IgD-negative memory B cell (primary cell): ENCODE results near the gene YY1. TPM values are rescaled to one million over a fixed set of nuclear protein-coding genes. Genes with fewer than 3 reads are reported as not detected.
"Not testable (repeated sequence)": the region's sequence is repeated elsewhere in the genome, so short reads cannot be mapped to it uniquely, and the experiment has no call there.

Experiments
- H3K27ac Mint-ChIP-seq, 3 donors: one replicate each; pipeline ENCODE4 v1.8.0; 2020 to 2022; ENCODE audit warnings: mild to moderate bottlenecking in 3 of 3, mixed read lengths in 3 of 3, moderate library complexity in 1 of 3
- H3K27me3 Mint-ChIP-seq: one replicate; pipeline ENCODE4 v1.8.0; 2021; ENCODE audit warnings: mixed read lengths
- H3K36me3 Mint-ChIP-seq: one replicate; pipeline ENCODE4 v1.8.0; 2020; ENCODE audit warnings: mild to moderate bottlenecking, mixed read lengths
- H3K4me1 Mint-ChIP-seq, 3 donors: one replicate each; pipeline ENCODE4 v1.8.0; 2020 to 2022; ENCODE audit warnings: mixed read lengths in 3 of 3, mild to moderate bottlenecking in 1 of 3
- H3K4me3 Mint-ChIP-seq, 4 donors: one replicate each; pipeline ENCODE4 v1.8.0; 2020 to 2022; ENCODE audit warnings: mild to moderate bottlenecking in 4 of 4, mixed read lengths in 4 of 4, moderate library complexity in 3 of 4
- H3K9me3 Mint-ChIP-seq, 3 donors: one replicate each; pipeline ENCODE4 v1.8.0; 2020 to 2021; ENCODE audit warnings: mixed read lengths in 3 of 3, mild to moderate bottlenecking in 1 of 3
- polyA plus RNA-seq: library from polyadenylated mRNA; unstranded; fragments of 300-500 nt; fragmentation: Illumina TruSeq; gene quantifications from one replicate; pipeline ENCODE4 v1.2.3, GENCODE V29; 2021

Gene YY1
- polyA plus RNA-seq, 1 donor from 2014 or later, result 17.7 TPM

GRCh38 chr14:100297320-100298300, 58.7 kb downstream of the YY1 start:
- no peaks in the 10 kb centered on the region for H3K9me3 Mint-ChIP-seq
- peaks cover 2% of the 10 kb centered on the region for H3K27me3 Mint-ChIP-seq
- peaks cover 12 to 24% (median 21%) of the 10 kb centered on the region in 3 donors for H3K4me1 Mint-ChIP-seq
- H3K27ac Mint-ChIP-seq, result peak overlapping the region; percentile 64 to 95 (median 73)
- H3K4me3 Mint-ChIP-seq, result peak overlapping the region; percentile 48 to 91 (median 81)
- no peaks in the 10 kb centered on the region for H3K36me3 Mint-ChIP-seq

GRCh38 chr14:100298551-100299237, 59.8 kb downstream of the YY1 start:
- H3K4me1 Mint-ChIP-seq, result peaks cover 12 to 24% (median 21%) of the 10 kb centered on the region in 3 donors
- H3K27me3 Mint-ChIP-seq, result peaks cover 2% of the 10 kb centered on the region
- no peaks in the 10 kb centered on the region for H3K9me3 Mint-ChIP-seq
- peak overlapping the region in 2 of 3 donors; percentile 12 to 61 for H3K27ac Mint-ChIP-seq
- H3K4me3 Mint-ChIP-seq, result peak overlapping the region in 3 of 4 donors; percentile 17 to 76 (median 37)
- H3K36me3 Mint-ChIP-seq, result no peaks in the 10 kb centered on the region

GRCh38 chr14:100299238-100299560, 60.3 kb downstream of the YY1 start:
- Mint-ChIP-seq H3K36me3 (no peaks in the 10 kb centered on the region), H3K9me3 (no peaks in the 10 kb centered on the region), H3K27ac (no peak overlapping the region), H3K4me1 (peaks cover 12 to 21% (median 18%) of the 10 kb centered on the region in 3 donors), H3K4me3 (no peak overlapping the region), H3K27me3 (peaks cover 2% of the 10 kb centered on the region)

- Mint-ChIP-seq H3K9me3 (no peaks in the 10 kb centered on the region), H3K27ac (no peak overlapping the region), H3K27me3 (peaks cover 2% of the 10 kb centered on the region), H3K4me1 (peaks cover 3 to 16% (median 6%) of the 10 kb centered on the region in 3 donors), H3K4me3 (peak overlapping the region in 1 of 4 donors; percentile 32), H3K36me3 (no peaks in the 10 kb centered on the region)
Observed at GRCh38 chr14:100302616-100303015, 63.7 kb downstream of the YY1 start.

GRCh38 chr14:100303179-100303578, 64.2 kb downstream of the YY1 start:
- peaks cover 2 to 12% (median 6%) of the 10 kb centered on the region in 3 donors for H3K4me1 Mint-ChIP-seq
- H3K27me3 Mint-ChIP-seq, result peaks cover 2% of the 10 kb centered on the region
- no peak overlapping the region for H3K27ac Mint-ChIP-seq
- no peaks in the 10 kb centered on the region for H3K36me3 Mint-ChIP-seq
- peak overlapping the region in 1 of 4 donors; percentile 32 for H3K4me3 Mint-ChIP-seq
- H3K9me3 Mint-ChIP-seq, result no peaks in the 10 kb centered on the region

GRCh38 chr14:100303925-100304324, 65.0 kb downstream of the YY1 start:
- H3K9me3 Mint-ChIP-seq, result no peaks in the 10 kb centered on the region
- no peak overlapping the region for H3K27ac Mint-ChIP-seq
- H3K4me1 Mint-ChIP-seq, result peaks cover 2 to 11% (median 6%) of the 10 kb centered on the region in 3 donors

GRCh38 chr14:100304825-100305323, 65.9 kb downstream of the YY1 start:
- H3K36me3 Mint-ChIP-seq, result peaks cover 2% of the 10 kb centered on the region
- H3K27ac Mint-ChIP-seq, result peak overlapping the region in 2 of 3 donors; percentile 67 to 78
- peaks cover 2% of the 10 kb centered on the region for H3K27me3 Mint-ChIP-seq
- H3K9me3 Mint-ChIP-seq, result no peaks in the 10 kb centered on the region
- peaks cover 2 to 8% (median 6%) of the 10 kb centered on the region in 3 donors for H3K4me1 Mint-ChIP-seq
- peak overlapping the region; percentile 78 to 95 (median 94) for H3K4me3 Mint-ChIP-seq

More at GRCh38 chr14:100303925-100304324, 65.0 kb downstream of the YY1 start:
- H3K27me3 Mint-ChIP-seq, result peaks cover 2% of the 10 kb centered on the region
- peaks cover 2% of the 10 kb centered on the region for H3K36me3 Mint-ChIP-seq
- no peak overlapping the region for H3K4me3 Mint-ChIP-seq

- Mint-ChIP-seq H3K27me3 (peaks cover 2% of the 10 kb centered on the region), H3K4me1 (peaks cover 2 to 8% (median 6%) of the 10 kb centered on the region in 3 donors), H3K4me3 (peak overlapping the region; percentile 78 to 95 (median 94)), H3K9me3 (no peaks in the 10 kb centered on the region), H3K36me3 (peaks cover 2% of the 10 kb centered on the region), H3K27ac (peak overlapping the region in 2 of 3 donors; percentile 67 to 78)
Observed at GRCh38 chr14:100305324-100306100, 66.6 kb downstream of the YY1 start.

- Mint-ChIP-seq H3K4me1 (peaks cover 2 to 8% (median 6%) of the 10 kb centered on the region in 3 donors), H3K9me3 (no peaks in the 10 kb centered on the region), H3K36me3 (peaks cover 2% of the 10 kb centered on the region), H3K4me3 (peak within 1 kb of the TSS; percentile 81 to 95 (median 94)), H3K27me3 (peaks cover 2% of the 10 kb centered on the region), H3K27ac (peak within 1 kb of the TSS in 1 of 3 donors; percentile 78)
Observed at GRCh38 chr14:100306101-100306997, 67.4 kb downstream of the YY1 start, which contains the start of gene SLC25A29. Gene SLC25A29 (minus strand): TSS chr14:100306444. CDS start chr14:100306232, 212 bp downstream.

- Mint-ChIP-seq H3K9me3 (no peaks in the 10 kb centered on the region), H3K4me3 (peak overlapping the region; percentile 81 to 91 (median 89)), H3K4me1 (peaks cover 10 to 15% (median 14%) of the 10 kb centered on the region in 3 donors), H3K36me3 (peaks cover 2% of the 10 kb centered on the region), H3K27me3 (peaks cover 2% of the 10 kb centered on the region), H3K27ac (no peak overlapping the region)
Observed at GRCh38 chr14:100306998-100307765, 68.2 kb downstream of the YY1 start.

GRCh38 chr14:100307766-100308426, 69.0 kb downstream of the YY1 start:
- Mint-ChIP-seq H3K27me3 (peaks cover 2% of the 10 kb centered on the region), H3K27ac (no peak overlapping the region), H3K4me3 (peak overlapping the region; percentile 81 to 91 (median 89)), H3K4me1 (peaks cover 16 to 22% (median 21%) of the 10 kb centered on the region in 3 donors), H3K36me3 (peaks cover 2% of the 10 kb centered on the region), H3K9me3 (no peaks in the 10 kb centered on the region)

GRCh38 chr14:100308427-100308792, 69.5 kb downstream of the YY1 start:
- Mint-ChIP-seq H3K4me3 (peak overlapping the region in 2 of 4 donors; percentile 25 to 89), H3K4me1 (peaks cover 16 to 22% (median 21%) of the 10 kb centered on the region in 3 donors)
- H3K27ac Mint-ChIP-seq, H3K9me3 Mint-ChIP-seq, H3K27me3 Mint-ChIP-seq, H3K36me3 Mint-ChIP-seq: not testable (repeated sequence)
